ENCODE results near the gene DCST1.
"Not testable (repeated sequence)": the region's sequence is repeated elsewhere in the genome, so short reads cannot be mapped to it uniquely, and the experiment has no call there.

Gene DCST1

DNA sequence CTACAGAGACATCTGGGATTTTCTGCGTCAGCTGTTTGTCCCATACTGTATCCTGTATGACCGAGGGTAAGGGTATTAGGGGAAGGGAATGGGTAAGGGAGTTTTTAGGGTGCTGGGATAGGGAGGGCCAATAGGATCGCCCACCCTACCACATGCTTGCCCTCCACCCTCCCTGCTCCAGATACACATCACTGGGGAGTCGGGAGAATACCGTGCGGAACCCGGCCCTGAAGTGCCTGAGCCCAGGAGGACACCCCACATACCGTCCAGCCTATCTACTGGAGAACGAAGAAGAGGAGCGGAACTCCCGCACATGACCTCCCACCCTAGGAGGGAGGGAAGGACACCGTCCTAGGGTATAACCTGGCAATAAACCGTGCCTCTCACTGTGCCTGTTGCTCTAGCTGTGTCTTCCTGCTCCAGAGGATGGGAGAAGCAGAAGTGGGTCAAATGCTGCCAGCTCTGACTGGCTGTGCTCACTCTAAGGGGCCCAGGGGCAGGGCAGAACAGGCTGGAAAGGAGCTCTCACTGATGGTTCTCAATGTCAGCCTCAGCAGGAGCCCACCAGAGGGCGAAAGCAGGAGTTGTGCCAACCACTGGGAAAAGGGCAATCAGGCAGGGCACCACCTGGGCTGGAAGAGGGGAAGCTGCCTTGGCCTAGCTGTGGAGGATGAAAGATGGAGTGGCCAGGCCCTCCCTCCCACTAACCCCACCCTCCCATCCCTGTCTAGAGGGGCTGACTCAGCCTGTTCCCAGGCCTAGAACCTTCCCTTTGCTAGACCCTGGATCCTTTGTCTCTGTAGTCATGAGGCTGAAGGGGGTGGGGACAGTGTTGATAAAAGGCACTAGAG lies 40.7 kb upstream of the DCST1 start:
- in situ Hi-C loops (cut with MboI; ENCODE audit: low pct_unique_long_range_greater_than_20kb, low sequenced_read_pairs, unreplicated experiment) = no loop called here
- no peak for DNase-seq (ENCODE audit: low spot score)
- TF ChIP-seq, protein P1, sequence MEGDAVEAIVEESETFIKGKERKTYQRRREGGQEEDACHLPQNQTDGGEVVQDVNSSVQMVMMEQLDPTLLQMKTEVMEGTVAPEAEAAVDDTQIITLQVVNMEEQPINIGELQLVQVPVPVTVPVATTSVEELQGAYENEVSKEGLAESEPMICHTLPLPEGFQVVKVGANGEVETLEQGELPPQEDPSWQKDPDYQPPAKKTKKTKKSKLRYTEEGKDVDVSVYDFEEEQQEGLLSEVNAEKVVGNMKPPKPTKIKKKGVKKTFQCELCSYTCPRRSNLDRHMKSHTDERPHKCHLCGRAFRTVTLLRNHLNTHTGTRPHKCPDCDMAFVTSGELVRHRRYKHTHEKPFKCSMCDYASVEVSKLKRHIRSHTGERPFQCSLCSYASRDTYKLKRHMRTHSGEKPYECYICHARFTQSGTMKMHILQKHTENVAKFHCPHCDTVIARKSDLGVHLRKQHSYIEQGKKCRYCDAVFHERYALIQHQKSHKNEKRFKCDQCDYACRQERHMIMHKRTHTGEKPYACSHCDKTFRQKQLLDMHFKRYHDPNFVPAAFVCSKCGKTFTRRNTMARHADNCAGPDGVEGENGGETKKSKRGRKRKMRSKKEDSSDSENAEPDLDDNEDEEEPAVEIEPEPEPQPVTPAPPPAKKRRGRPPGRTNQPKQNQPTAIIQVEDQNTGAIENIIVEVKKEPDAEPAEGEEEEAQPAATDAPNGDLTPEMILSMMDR (IDR thresholded peaks at IDR 0.05; ENCODE audit: extremely low read depth, insufficient read depth, missing control alignments) = peak; percentile 12

DNA sequence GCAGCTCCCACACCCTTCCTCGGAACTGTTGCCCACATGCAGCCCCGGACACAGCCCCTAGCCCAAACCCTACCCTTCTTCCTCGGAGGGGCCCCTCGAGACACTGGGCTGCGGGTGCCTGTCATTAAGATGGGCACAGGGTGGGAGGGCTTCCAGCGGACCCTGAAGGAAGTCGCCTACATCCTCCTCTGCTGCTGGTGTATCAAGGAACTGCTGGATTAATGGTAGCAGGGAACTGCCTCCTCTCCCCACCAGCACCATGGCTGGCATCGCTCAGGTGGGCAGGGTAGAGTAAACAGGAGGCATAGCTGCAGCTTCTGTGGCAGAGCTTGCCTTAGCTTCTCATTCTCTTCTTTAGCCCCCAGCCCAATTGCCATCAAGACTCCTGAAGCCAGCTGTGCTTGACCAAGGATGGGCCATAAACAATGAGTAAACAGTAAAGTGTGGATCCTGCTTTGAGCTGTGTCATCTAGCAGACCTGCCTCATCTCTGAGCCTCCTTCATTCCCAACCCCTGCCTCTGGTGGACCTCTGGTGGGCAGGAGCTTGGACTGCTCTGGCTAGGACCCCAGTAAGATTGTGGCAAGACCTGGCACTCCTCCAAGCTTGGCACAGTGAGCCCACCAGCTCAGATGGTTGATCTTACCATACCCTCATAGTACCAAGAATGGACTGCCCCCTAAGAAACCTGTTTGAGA lies 39.9 kb upstream of the DCST1 start, which contains the start of gene LENEP:
LENEP (plus strand) TSS at position 15 of the 697 bp plus-strand sequence; CDS start at position 37, 22 bp downstream.
- in situ Hi-C loops (cut with MboI; ENCODE audit: low pct_unique_long_range_greater_than_20kb, low sequenced_read_pairs, unreplicated experiment) = no loop called here
- DNase-seq (ENCODE audit: low spot score) = no peak

DNA sequence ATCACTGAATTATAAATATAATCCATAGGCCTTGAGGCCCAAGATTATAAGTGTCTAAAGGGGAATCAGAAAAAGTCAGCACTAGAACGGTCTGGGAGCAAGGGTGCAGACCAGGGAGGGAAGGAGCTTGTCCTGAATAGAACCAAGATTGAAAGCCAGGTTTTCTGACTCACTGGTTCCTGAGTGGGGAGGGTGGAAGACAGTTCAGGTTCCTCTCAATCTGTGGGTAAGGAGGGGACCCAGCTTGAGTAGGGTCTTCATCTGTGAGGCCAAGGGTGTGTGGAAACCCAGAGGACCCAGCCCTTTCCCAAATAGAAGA lies 39.4 kb upstream of the DCST1 start:
- no peak for DNase-seq (ENCODE audit: low spot score)
- in situ Hi-C loops (cut with MboI; ENCODE audit: low pct_unique_long_range_greater_than_20kb, low sequenced_read_pairs, unreplicated experiment) = no loop called here
- TF ChIP-seq, protein P1 (IDR thresholded peaks at IDR 0.05; ENCODE audit: extremely low read depth, insufficient read depth, missing control alignments) = no peak

More for the DNA sequence above, 39.9 kb upstream of the DCST1 start, which contains the start of gene LENEP:
- TF ChIP-seq, protein P1 (IDR thresholded peaks at IDR 0.05; ENCODE audit: extremely low read depth, insufficient read depth, missing control alignments) = no peak

DNA sequence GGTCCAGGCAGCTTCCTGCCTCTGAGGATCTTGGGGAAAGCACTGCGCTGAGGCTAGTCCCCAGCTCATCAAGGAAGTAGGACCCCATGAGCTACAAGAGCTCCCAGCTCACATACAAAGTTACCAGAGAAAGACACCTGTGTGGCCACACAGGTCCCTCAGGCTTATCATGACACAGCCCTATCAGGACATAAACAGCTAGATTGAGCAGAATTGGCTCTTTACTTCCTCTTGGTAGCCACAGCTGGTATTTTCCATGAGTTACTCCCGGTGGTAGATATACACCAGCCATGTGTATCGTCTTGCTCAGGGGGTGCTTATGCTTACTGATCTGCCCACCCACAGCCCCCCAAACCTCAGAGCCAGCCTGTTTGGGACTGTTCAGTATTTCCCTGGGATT lies 39.0 kb upstream of the DCST1 start:
- DNase-seq (ENCODE audit: low spot score) = no peak
- TF ChIP-seq, protein P1 (IDR thresholded peaks at IDR 0.05; ENCODE audit: extremely low read depth, insufficient read depth, missing control alignments) = no peak
- in situ Hi-C loops (cut with MboI; ENCODE audit: low pct_unique_long_range_greater_than_20kb, low sequenced_read_pairs, unreplicated experiment) = no loop called here

DNA sequence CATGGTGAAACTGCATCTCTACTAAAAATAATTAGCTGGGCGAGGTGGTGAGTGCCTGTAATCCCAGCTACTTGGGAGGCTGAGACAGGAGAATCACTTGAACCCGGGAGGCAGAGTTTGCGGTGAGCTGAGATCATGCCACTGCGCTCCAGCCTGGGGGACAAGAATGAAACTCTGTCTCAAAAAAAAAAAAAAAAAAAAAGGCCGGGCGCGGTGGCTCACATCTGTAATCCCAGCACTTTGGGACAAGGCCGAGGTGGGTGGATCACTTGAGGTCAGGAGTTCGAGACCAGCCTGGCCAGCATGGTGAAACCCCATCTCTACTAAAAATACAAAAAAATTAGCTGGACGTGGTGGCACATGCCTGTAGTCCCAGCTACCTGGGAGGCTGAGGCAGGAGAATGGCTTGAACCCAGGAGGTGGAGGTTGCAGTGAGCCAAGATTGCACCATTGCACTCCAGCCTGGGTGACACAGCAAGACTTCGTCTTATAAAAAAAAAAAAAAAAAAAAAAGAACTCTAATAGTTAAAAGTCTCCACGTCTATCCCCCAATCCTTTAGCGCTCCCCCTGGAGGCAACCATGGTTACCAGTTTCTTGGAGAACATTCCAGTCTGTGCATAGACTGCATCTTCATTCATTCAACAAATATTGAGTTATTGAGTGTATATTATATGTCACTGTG lies 38.2 kb upstream of the DCST1 start:
- TF ChIP-seq, protein P1 (IDR thresholded peaks at IDR 0.05; ENCODE audit: extremely low read depth, insufficient read depth, missing control alignments) = peak; percentile 27
- DNase-seq (ENCODE audit: low spot score); in situ Hi-C loops (cut with MboI; ENCODE audit: low pct_unique_long_range_greater_than_20kb, low sequenced_read_pairs, unreplicated experiment): not testable (repeated sequence)

DNA sequence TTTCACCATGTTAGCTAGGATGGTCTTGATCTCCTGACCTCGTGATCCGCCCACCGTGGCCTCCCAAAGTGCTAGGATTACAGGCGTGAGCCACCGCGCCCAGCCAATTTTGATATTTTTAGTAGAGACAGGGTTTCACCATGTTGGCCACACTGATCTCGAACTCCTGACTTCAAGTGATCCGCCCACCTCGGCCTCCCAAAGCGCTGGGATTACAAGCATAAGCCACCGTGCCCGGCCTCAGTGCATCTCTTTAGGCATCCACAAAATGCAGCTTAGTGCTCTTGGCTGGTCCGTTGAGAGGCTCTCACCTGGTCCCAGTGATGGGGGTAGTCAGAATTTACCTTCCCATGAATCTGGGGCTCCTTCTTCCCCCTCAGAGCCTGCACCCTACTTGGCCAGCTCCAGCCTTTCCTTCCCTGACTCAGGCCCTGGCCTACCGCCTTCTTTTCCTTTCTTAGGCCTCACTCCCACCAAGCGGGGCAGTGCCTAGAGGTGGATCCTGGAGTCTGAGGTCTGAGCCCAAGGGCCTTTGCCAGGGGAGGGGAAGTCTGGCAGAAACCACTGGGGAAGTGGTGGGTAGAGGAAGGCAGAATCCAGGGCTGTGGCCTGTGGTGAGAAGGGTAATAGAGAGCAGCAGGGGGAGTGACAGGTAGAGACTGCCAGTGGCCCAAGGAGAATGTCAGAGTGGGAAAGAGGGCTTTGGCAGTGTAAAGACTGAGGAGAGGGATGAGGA lies 36.5 kb upstream of the DCST1 start:
- TF ChIP-seq, protein P1 (IDR thresholded peaks at IDR 0.05; ENCODE audit: extremely low read depth, insufficient read depth, missing control alignments) = no peak
- in situ Hi-C loops (cut with MboI; ENCODE audit: low pct_unique_long_range_greater_than_20kb, low sequenced_read_pairs, unreplicated experiment) = no loop called here
- DNase-seq (ENCODE audit: low spot score) = no peak
